ENCODE data around the gene DCAF7.

Gene DCAF7

DNA sequence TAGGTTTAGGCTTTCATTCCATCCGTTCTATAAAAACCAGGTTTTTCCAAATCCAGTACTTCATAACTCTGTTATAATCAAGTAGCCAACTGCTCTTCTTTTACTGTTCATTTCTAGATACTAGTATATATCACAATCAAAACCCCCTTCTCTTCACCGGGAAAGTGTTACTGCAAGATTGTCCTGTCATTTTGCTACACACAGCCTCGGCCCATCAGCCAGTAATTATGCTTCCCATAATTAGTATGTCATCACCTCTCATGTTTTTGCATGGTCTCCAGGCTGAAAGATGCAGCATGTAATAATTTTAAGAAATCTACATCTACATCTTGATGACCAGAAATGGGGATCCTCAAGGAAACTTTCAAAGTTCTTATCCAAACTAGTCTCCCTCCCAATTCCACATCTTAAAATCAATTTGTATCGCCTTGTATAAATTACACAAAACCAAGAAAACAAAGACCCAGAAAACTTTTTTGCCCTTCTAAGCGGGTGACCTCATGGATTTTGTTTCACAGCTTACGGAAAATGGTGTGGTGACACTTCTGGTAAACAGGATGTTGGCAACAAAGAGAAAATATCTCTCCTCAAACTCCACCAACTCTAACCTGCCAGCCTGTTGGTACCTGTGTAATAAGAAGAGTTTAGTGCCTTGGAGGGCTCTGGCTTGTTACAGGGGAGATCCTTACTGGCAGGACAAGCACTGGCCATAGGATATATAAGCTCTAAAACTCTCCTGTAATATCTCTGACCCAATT is 59.7 kb downstream of the DCAF7 start:
- Histone ChIP-seq H3K4me3 (ENCODE audit: low read length) (no peak overlapping the region), H3K9me3 (ENCODE audit: control insufficient read depth, low read depth, low read length) (no peaks in the 10 kb centered on the region), H3K4me1 (ENCODE audit: control insufficient read depth, low read depth, low read length) (no peaks in the 10 kb centered on the region), H3K27me3 (ENCODE audit: control insufficient read depth, insufficient read depth, low read length) (no peaks in the 10 kb centered on the region), H3K36me3 (ENCODE audit: control insufficient read depth, low read depth, low read length) (peaks cover 38% of the 10 kb centered on the region), H3K27ac (ENCODE audit: low read length) (no peak overlapping the region), H3K9ac (ENCODE audit: low read length) (no peak overlapping the region)

DNA sequence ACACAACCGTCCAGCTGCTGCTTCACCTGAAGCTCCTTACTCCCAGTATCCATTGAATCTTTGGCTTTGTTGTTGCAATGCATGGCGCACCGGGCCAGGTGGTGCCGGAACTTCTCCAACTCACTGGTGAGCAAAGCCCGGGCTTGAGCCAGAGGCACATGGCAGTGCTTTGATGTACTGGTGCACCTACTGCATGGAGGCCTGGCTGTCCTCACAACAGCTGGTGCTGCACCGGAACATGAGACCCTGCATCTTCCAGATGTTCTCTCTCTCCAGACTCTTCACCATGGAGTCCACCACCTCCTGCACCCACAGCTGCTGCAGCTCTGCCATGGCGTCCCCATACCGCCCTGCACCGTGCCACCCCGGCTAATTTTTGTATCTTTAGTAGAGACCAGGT is 60.6 kb downstream of the DCAF7 start:
- peaks cover 33% of the 10 kb centered on the region for H3K36me3 ChIP-seq (ENCODE audit: control insufficient read depth, low read depth, low read length)
- no peak overlapping the region for H3K27ac ChIP-seq (ENCODE audit: low read length)

DNA sequence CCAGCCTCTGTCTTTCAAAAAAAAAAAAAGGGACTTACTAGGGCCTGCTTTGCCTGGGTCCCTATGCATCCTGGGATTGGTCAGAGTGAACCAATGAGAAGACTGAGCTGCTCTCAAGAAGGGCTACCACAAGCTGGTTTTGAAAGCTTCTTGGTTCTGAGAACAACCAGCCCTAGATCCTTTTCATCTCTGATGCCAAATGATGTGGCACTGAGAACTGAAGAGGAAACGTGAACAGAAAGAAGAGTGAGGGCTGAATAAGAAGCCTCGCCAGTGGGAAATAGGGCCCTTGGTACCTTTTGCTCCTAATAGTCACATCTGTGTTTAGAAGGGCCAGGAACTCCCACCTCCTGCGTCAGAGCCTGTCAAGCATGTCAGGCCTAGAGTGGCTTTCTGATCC is 61.1 kb downstream of the DCAF7 start:
- H3K9ac ChIP-seq (ENCODE audit: low read length): no peak overlapping the region
- H3K27me3 ChIP-seq (ENCODE audit: control insufficient read depth, insufficient read depth, low read length): no peaks in the 10 kb centered on the region
- peaks cover 33% of the 10 kb centered on the region for H3K36me3 ChIP-seq (ENCODE audit: control insufficient read depth, low read depth, low read length)
- H3K4me1 ChIP-seq (ENCODE audit: control insufficient read depth, low read depth, low read length): no peaks in the 10 kb centered on the region
- no peak overlapping the region for H3K4me3 ChIP-seq (ENCODE audit: low read length)
- H3K9me3 ChIP-seq (ENCODE audit: control insufficient read depth, low read depth, low read length): no peaks in the 10 kb centered on the region
- no peak overlapping the region for H3K27ac ChIP-seq (ENCODE audit: low read length)

More for the DNA sequence above, 60.6 kb downstream of the DCAF7 start:
- H3K9me3 ChIP-seq (ENCODE audit: control insufficient read depth, low read depth, low read length): no peaks in the 10 kb centered on the region
- no peaks in the 10 kb centered on the region for H3K27me3 ChIP-seq (ENCODE audit: control insufficient read depth, insufficient read depth, low read length)
- no peak overlapping the region for H3K9ac ChIP-seq (ENCODE audit: low read length)
- no peak overlapping the region for H3K4me3 ChIP-seq (ENCODE audit: low read length)
- H3K4me1 ChIP-seq (ENCODE audit: control insufficient read depth, low read depth, low read length): no peaks in the 10 kb centered on the region

- no peak overlapping the region for H3K27ac ChIP-seq (ENCODE audit: low read length)
- no peaks in the 10 kb centered on the region for H3K4me1 ChIP-seq (ENCODE audit: control insufficient read depth, low read depth, low read length)
- H3K27me3 ChIP-seq (ENCODE audit: control insufficient read depth, insufficient read depth, low read length): no peaks in the 10 kb centered on the region
- no peak overlapping the region for H3K4me3 ChIP-seq (ENCODE audit: low read length)
- peaks cover 12% of the 10 kb centered on the region for H3K36me3 ChIP-seq (ENCODE audit: control insufficient read depth, low read depth, low read length)
- no peaks in the 10 kb centered on the region for H3K9me3 ChIP-seq (ENCODE audit: control insufficient read depth, low read depth, low read length)
- no peak overlapping the region for H3K9ac ChIP-seq (ENCODE audit: low read length)
Observed at GRCh38 chr17:63613663-63614062, 63.4 kb downstream of the DCAF7 start.

DNA sequence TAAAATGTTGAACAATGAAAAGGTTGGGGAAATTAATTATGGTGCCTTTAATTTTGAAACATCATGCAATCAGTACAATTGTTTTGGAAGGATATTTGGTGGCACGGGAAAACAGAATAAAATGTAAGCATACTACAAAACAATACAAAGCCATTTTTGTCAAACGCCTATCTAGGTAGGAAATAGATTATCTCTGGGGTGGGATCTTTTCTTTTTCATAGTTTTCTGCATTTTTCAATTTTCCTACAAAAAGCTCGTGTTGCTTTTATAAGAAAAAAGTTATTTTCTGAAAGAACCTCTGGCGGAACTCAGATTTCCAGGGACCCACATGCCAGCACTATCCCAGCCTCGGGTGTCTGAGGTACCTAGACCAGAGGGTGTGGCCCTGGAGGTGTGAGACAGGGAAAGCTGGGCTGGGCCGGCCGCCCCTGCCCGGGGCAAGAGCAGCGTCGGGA is 71.0 kb downstream of the DCAF7 start:
- Histone ChIP-seq H3K4me3 (ENCODE audit: low read length) (peak overlapping the region; percentile 80), H3K27ac (ENCODE audit: low read length) (no peak overlapping the region)

DNA sequence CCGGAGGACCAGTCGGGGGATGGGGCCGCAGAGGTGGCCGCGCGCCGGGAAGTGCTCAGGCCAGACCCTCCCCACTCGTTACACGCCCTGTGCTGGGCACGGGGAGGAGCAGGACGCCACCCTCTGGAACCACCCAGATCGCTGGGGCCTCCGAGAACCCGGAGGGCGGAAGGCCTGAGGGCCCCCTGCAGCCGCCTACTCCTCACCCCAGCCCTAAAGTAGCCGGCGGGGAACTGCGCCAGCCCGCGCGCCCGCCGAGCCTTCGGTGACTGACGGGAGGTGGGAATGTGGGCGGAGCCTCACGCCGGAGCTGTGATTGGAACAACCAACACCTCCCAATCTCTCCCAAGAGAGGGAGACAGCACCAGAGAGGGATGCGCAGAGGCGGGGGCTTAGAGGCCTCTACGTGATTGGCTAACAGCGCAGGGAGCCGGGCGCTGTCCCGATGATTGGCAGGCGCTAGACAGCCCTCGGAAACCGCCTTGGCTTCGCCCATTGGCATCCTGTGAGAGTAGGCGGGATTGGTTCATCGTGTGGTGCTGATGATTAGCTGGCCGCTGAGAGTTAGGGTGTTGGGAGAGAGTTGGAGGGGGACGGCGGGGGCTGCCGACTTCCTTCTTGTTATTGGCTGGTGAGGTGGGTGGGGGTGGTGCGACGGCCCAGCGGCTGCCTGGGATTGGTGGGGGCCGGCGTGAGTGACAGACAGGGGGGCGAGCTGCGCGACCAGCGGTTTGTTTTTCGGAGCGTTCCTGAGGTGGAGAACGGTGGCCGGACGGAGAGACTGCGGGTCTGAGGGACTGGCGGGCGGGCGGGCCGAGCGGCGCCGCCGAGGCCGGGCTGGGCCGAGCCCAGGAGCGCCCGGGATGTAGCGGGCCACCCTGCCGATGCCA is 71.7 kb downstream of the DCAF7 start, which contains the start of gene MAP3K3:
Gene MAP3K3 (plus strand): TSS at position 734 of the 890 bp plus-strand sequence. CDS start 343 bp downstream, outside the sequence.
- Histone ChIP-seq H3K9me3 (ENCODE audit: control insufficient read depth, low read depth, low read length) (no peaks in the 10 kb centered on the region), H3K9ac (ENCODE audit: low read length) (peak within 1 kb of the TSS; percentile 51), H3K36me3 (ENCODE audit: control insufficient read depth, low read depth, low read length) (no peaks in the 10 kb centered on the region), H3K27me3 (ENCODE audit: control insufficient read depth, insufficient read depth, low read length) (no peaks in the 10 kb centered on the region), H3K27ac (ENCODE audit: low read length) (no peak within 1 kb of the TSS), H3K4me1 (ENCODE audit: control insufficient read depth, low read depth, low read length) (peaks cover 10% of the 10 kb centered on the region), H3K4me3 (ENCODE audit: low read length) (peak within 1 kb of the TSS; percentile 80)

More for the DNA sequence above, 71.0 kb downstream of the DCAF7 start:
- Histone ChIP-seq H3K4me1 (ENCODE audit: control insufficient read depth, low read depth, low read length) (peaks cover 10% of the 10 kb centered on the region), H3K9ac (ENCODE audit: low read length) (peak overlapping the region; percentile 48), H3K36me3 (ENCODE audit: control insufficient read depth, low read depth, low read length) (no peaks in the 10 kb centered on the region), H3K9me3 (ENCODE audit: control insufficient read depth, low read depth, low read length) (no peaks in the 10 kb centered on the region), H3K27me3 (ENCODE audit: control insufficient read depth, insufficient read depth, low read length) (no peaks in the 10 kb centered on the region)

DNA sequence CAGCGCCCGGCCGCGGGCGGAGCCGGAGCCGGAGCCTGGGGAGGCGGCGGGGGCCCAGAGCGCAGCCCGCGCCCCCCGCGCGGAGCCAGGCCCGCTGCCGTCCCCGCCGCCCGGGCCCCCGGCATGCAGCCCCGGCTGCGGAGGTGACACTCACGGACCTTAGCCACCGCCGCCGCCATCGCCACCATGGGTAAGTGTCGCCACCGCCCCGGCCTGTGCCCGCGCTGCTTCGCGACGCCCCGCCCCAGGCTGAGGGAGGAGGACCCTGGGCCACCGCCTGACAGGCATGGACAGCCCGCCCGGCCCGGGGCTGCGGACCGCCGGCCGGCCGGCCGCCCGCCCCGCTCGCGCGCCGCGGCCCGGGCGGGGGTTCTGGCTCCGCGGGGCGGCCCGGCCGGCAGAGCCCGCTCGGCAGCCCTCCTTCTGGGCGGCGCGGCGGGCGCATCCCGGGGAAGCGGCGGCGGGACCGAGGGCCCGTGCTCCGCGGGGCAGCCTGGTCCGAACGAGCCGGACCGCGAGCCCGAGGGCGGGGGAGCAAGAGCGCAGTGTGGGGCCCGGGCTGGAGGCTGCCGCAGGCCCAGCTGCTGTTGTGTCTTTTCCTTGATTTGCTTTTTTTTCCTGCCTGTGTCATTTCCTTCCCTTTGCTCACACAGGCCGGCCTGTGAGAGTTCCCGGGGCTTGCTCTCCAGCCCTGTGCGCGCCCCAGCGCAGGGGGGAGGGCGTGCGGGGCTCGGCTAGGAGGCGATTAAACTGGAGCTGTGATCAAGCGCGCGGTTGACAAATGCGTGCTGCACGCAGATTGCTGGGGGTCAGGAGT is 72.5 kb downstream of the DCAF7 start:
- H3K4me1 ChIP-seq (ENCODE audit: control insufficient read depth, low read depth, low read length): peaks cover 10% of the 10 kb centered on the region
- H3K27ac ChIP-seq (ENCODE audit: low read length): no peak overlapping the region
- no peaks in the 10 kb centered on the region for H3K36me3 ChIP-seq (ENCODE audit: control insufficient read depth, low read depth, low read length)
- H3K4me3 ChIP-seq (ENCODE audit: low read length): peak overlapping the region; percentile 80
- peak overlapping the region; percentile 51 for H3K9ac ChIP-seq (ENCODE audit: low read length)
- H3K27me3 ChIP-seq (ENCODE audit: control insufficient read depth, insufficient read depth, low read length): no peaks in the 10 kb centered on the region
- no peaks in the 10 kb centered on the region for H3K9me3 ChIP-seq (ENCODE audit: control insufficient read depth, low read depth, low read length)

DNA sequence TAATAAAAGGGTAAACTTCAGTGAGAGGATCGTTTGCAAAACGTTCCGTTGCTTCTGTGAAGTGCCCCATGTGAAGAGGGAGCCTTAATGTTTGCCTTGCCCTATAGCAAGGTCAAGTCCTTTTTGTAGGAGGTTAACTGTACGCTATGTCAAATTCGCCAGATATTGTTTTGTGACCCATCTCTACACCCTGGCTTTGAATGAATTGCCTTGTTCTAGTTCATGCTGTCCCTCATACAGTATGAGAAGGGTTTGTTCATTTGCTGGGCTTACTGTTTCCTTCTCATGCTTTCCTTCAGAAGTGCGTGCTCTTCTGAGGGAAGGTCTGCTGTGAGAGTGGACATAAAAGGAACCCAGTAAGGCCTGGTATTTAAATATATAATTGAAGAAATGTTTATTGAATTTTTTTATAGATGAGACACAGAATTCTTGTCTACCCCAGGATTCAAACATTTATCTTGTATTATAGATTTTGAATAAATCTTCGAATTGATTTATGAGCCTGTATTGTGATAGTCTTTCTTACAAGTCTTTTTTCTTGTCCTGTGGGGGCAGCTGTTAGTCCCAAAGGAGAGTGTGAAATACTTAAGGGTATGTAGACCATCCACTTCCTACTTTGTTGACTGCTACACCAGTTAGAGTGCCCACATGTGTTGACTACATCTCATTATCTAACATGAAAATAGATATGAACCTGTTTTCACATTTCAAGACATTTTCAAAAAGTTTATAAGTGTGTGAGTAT is 73.7 kb downstream of the DCAF7 start:
- Histone ChIP-seq H3K4me1 (ENCODE audit: control insufficient read depth, low read depth, low read length) (peaks cover 10% of the 10 kb centered on the region), H3K9me3 (ENCODE audit: control insufficient read depth, low read depth, low read length) (no peaks in the 10 kb centered on the region), H3K27me3 (ENCODE audit: control insufficient read depth, insufficient read depth, low read length) (no peaks in the 10 kb centered on the region), H3K4me3 (ENCODE audit: low read length) (peak overlapping the region; percentile 80), H3K36me3 (ENCODE audit: control insufficient read depth, low read depth, low read length) (no peaks in the 10 kb centered on the region), H3K9ac (ENCODE audit: low read length) (no peak overlapping the region), H3K27ac (ENCODE audit: low read length) (no peak overlapping the region)

- peaks cover 10% of the 10 kb centered on the region for H3K4me1 ChIP-seq (ENCODE audit: control insufficient read depth, low read depth, low read length)
- H3K27ac ChIP-seq (ENCODE audit: low read length): no peak overlapping the region
- no peaks in the 10 kb centered on the region for H3K36me3 ChIP-seq (ENCODE audit: control insufficient read depth, low read depth, low read length)
- H3K9ac ChIP-seq (ENCODE audit: low read length): no peak overlapping the region
- no peak overlapping the region for H3K4me3 ChIP-seq (ENCODE audit: low read length)
- H3K9me3 ChIP-seq (ENCODE audit: control insufficient read depth, low read depth, low read length): no peaks in the 10 kb centered on the region
- no peaks in the 10 kb centered on the region for H3K27me3 ChIP-seq (ENCODE audit: control insufficient read depth, insufficient read depth, low read length)
Observed at GRCh38 chr17:63624531-63624880, 74.2 kb downstream of the DCAF7 start.

DNA sequence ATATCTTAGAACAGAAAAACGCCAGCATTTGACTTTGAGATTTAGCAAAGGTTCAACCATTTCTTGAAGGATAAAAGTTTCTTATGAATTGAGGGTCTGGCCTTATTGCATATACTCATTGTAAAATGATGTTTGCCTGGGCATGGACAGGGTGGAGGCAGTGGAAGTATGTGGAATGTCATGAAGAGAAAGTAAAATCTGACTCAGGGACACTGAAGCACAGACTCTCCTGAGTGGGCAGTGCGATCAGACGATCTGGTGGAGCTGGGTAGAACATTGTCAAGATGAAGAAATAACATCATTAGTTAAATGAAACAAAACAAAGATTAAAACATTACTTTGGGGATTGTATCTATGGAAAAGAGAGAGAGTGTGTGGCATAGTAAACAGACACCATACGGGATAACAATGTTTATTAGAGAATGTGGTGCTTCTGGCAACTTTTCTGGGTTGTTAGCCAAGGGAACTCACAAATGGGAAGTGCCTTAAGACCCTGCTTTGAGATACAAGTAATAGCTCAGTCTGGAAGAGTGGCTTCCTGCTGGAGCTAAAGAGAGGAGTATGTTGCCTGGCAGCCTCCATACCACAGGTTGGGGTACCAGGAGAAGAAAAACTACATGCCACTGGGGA is 76.4 kb downstream of the DCAF7 start:
- Histone ChIP-seq H3K36me3 (ENCODE audit: control insufficient read depth, low read depth, low read length) (no peaks in the 10 kb centered on the region), H3K9me3 (ENCODE audit: control insufficient read depth, low read depth, low read length) (no peaks in the 10 kb centered on the region), H3K27me3 (ENCODE audit: control insufficient read depth, insufficient read depth, low read length) (no peaks in the 10 kb centered on the region), H3K4me1 (ENCODE audit: control insufficient read depth, low read depth, low read length) (peaks cover 21% of the 10 kb centered on the region), H3K27ac (ENCODE audit: low read length) (no peak overlapping the region), H3K4me3 (ENCODE audit: low read length) (no peak overlapping the region), H3K9ac (ENCODE audit: low read length) (no peak overlapping the region)
